HG02642 (cell line): ENCODE measurements around the gene RPP25L.

ENCODE experiments used
- ATAC-seq: cut with Tn5 transposase; IDR thresholded peaks from one replicate; pipeline ENCODE4 v1.9.1; 2021; ENCODE audit warnings: mild to moderate bottlenecking; ENCODE audit not compliant: unreplicated experiment, poor library complexity

The RPP25L gene

DNA sequence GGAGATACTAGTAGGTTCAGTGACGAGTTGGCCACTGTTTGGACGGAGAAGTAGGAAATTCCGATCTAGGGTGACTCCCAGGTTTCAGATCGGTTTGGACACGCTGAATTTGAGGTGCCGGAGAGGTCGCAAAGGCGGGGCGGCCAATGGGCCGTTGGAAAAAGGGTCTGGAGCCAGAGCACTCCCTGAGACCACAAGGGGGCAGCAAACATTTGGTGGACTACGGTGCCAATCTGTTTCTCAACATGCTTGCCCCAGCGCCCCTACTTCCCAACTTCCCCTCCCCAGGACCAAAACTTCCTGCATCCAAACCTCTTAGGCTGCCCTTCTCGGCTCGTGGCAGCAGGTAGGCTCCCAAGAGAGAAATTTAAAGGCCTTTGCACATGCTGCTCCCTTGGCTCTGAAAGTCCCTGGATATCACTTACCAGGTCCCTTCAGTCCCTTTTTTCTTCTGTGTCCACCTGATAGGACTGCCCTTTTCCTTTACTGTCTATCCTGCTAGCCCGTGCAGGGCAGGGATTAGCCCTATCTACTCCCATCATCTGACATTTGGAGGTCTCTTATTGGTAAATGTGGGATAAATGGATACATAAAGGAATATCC is 992 bp upstream of the RPP25L start:
- peak; percentile 47 for ATAC-seq

DNA sequence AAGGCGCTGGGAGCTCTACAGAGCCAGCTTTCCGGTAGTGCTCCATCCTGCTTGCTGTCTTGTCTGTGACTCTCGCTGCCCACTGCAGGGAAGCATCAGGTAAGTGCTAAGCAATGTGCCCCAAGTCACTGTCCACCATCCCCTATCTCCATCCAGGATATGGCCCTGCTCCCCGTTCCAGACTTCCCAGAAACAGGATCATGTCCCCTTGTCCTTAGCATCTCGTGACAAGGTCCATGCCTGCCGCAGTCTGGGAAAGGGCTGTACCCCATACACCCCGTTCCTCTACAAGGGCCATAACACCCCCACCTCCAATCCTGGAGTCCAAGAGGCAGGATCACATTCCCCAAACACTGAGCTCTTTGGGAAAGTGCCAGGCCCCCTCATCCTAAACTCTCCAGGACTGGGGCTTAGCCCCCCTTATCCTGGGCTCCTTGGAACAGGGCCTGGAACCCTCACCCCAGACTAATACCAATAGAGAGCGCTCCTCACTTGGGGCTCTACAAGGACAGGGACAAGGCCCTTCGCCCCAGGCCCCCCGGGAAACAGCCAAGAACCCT is 566 bp downstream of the RPP25L start:
- ATAC-seq: peak; percentile 6

GRCh38 chr9:34610434-34611206 is 1.3 kb downstream of the RPP25L start:
- no peak for ATAC-seq

- no peak for ATAC-seq
Observed at GRCh38 chr9:34607331-34607730, 4.6 kb downstream of the RPP25L start.

DNA sequence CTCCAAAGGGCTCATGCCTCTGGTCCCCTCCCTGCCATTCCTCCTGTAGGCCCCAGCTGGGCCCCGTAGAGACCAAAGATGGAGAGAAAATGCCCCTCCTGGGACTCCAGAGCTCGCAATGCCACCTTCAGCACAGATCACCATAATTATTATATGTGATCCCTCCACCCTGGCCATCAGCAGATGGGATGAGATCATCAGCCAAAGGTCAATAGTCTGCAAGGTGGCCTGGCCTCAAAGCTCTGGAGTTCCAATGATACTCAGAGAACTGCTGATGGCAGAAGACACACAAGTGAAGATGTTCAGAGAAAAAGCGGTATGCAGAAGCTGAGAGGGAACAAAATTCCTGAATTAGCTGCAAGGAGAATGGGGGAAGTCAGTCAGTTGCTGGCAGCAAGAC is 5.0 kb downstream of the RPP25L start:
- ATAC-seq: no peak

GRCh38 chr9:34606190-34606589 is 5.7 kb downstream of the RPP25L start:
- no peak for ATAC-seq

GRCh38 chr9:34603610-34604231 is 8.2 kb downstream of the RPP25L start:
- peak; percentile 66 for ATAC-seq

- no peak for ATAC-seq
Observed at GRCh38 chr9:34601937-34602573, 9.8 kb downstream of the RPP25L start.

- ATAC-seq: no peak
Observed at GRCh38 chr9:34600908-34601307, 11.0 kb downstream of the RPP25L start.

GRCh38 chr9:34599546-34599945 is 12.4 kb downstream of the RPP25L start:
- no peak for ATAC-seq

GRCh38 chr9:34594177-34594576 is 17.7 kb downstream of the RPP25L start:
- ATAC-seq: no peak

DNA sequence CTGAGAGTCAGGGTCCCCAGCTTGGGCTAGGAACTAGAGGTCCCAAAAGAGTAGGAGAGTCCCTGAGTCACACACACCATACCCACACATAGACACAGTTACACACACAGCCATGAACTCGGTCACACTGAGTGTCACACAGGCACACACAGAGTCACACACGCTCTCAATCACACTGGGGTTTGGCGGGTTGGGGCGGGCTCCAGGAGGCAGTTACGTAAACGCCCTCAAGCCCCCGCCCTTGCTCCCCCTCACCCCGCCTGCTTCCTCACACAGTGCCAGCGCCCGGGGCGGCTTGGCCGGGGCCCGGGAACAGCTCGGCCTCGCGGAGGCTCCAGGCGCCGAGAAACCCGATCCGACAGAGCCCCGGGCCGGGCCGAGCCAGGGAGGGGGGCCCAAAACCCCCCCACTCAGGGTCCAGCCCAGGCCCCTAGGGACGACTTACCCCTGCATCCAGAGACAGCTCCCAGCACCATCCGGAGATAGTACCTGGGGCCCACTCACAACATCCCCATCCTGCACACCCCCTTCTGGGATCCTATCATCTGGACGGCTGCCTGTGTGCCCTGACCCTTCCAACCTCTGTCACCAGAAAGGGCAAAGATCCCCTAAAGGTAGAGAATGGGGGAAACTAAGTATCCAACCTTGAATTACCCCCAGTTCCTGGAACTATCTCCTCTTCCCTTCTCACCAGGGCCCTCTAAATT is 18.8 kb downstream of the RPP25L start:
- no peak for ATAC-seq

DNA sequence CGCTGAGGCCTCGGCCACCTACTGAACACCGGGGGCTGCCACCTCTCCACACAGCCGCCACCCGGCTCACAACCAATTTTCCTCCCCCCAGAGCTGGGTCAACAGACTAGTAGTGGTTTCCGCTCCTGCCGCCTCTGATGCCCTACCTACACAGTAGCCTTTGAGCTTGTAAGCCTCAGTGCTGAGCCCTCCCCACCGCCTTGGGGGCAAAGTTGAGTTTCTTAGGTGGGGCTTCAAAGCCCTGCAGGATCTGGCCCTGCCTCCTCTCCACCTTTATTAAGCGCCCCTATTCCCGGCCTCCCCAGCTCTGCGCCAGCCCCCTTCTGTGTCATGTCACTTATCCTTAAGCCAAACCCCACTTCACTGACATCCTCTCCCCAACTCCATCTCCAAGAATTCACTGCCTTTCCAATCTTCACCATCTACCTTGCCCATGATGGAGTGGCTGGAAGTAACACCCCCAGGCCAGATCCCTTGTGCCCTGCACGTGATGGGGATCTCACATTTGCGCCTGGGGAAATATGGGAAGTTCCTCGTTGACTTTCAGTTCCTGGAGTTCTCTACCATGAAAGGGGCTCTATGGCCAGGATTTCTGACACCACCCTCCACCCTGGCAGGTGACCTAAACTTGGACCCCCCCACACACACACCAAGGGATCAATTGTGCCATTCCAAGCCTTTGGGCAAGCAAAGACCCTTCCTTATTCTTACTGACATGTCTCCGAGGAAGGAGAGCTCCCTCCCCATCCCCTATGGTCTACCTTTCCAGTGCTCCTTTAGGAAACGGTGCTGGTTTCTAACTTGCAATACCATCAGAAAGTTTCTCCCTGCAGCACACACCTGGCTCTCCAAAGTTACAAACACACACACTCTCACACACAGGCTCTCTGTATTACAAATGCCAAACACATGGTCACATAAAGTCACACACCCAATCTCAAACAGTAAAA is 19.7 kb downstream of the RPP25L start:
- no peak for ATAC-seq

GRCh38 chr9:34591248-34591916 is 20.5 kb downstream of the RPP25L start:
- peak; percentile 75 for ATAC-seq

GRCh38 chr9:34590381-34591247 is 21.3 kb downstream of the RPP25L start:
- no peak for ATAC-seq

DNA sequence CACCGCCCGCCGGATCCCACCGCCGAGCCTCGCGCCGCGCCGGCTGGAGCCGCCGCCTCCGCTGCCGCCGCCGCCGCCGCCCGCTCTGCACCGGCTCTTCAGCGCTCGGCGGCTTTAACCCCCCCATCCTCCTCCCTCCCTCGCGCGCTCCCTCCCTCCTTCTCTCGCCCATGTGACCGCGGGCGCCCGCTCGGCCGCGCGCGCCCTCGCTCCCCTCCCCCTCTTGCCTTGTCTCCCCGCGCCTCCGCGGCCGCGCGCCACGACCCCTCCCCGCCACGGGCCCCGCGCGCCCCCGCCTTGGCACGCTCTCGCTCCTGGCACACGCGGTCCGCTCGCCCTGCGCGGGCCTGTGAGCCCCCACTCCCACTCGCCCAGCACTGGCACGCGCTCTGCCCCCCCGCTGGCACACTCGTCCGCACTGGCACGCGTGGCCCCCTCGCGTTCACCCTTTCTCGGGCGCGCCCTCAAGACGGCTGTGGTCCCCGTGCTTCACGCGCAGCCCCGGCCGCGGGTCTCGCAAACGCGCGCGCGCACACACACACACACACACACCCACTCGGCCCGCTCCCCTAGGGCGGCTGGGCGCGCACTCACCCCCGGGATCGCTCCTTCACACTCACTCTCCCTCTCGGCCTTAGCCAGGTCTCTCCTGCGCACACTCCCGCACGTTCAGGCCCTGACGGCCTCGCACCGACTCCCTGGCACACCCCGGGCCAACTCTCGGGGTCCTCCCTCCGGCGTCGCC is 22.1 kb downstream of the RPP25L start, which contains the start of gene CNTFR:
TSS of gene CNTFR (minus strand) at position 89 of the 745 bp plus-strand sequence. CDS start 20,743 bp downstream, outside the sequence.
- no peak for ATAC-seq
